Amniotic epithelial cell (primary cell): ENCODE measurements around the gene MAPK12.

Experiments
- DNase-seq: peaks from one replicate; pipeline ENCODE4 v3.0.0-alpha.2; 2010; ENCODE audit warnings: low read depth

Gene MAPK12

DNA sequence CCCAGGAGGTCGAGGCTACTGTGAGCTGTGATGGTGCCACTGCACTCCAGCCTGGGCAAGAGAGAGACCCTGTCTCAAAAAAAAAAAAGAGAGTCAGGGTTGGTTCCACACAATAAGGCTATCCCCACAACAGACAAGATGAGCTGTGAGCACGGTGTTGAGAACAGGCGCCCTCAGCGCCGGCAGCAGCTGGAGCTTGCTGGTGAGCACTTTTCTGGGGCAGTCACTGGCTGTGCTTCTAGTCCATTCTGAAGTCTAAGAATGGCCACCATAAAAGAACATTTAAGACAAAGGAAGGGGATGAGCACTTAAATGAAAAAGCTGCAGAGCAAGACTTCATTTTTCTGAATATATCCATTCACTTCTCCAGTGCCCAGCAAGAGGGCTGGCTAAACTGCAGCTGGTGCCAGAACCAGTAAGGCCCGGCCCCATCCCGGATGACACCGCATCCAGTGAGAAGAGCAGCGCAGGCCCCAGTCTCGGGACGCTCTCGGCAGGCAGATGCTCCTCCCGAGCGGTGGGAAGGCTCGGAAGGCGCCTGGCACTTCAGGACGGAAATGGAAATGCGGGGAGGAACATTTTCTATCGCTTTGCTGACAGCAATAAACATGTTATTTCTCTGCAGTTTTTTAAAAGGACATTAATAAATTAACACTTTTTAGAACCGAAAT lies 28.9 kb downstream of the MAPK12 start:
- no peak for DNase-seq

DNA sequence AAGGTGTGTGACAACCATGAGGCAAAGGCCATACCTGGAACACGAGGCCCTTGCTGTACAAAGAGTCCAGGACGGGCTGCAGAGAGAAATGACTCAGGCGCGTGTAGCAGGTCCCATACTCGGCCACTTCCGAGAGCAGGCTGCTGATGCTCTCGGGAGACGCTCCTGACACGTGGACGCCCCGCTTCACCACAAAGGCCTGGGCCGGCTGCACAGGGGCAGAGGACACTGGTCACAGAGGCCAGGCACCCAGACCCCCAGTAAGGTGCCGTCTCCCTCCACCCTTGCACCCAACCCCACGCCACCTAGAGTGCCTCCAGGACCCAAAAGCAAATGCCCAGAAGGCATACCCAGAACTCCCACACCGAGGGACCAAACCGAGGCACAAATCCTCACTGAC lies 32.1 kb downstream of the MAPK12 start:
- no peak for DNase-seq

DNA sequence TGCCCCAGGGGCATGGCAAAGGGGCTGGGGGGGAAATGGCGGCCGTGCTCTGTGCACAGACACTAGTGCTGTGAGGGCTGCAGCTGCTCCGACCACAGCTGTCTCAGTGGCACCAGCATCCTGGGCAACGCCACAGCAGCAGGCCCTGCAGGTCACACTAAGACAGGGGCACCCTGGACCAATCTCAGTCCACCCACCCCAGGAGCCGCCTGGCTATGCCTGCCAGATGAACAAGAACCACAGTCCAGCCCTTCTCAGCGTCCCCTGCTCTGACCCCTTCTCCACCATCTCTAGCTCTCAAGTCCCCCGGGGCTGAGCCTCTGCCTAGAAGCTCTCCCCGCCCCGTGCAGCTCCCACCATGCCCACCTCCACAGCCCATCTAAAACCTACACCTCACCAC lies 33.1 kb downstream of the MAPK12 start:
- no peak for DNase-seq

DNA sequence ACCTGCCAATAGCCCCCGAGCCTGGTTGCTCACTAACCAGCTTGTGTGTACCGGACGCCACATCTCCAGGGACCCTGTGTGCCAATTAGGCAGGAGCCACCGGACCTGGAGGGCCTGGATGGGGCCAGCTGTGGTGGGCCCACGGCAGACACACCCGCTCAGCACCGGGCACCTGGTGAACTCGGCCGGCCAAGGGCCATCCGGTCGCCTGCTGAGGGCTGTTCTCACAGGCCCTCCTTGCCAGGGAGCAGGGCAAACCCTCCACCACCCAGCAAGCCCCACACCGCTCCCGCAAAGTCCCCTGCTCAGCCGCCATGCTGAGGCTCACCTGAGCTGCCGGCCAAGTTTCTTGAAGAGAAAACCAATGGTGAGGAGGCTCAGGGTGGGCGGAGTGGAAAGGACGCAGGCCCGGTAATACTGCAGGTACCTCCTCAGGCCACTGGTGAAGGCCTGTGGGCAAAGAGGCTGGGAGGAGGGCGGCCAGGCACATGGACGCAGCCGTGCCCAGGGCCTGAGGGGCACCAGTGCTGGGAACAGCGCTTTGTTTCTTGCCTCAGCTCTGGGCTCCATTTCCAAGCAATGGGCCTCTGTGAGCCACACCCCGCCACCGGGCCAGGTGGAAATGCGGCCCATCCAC lies 33.8 kb downstream of the MAPK12 start:
- DNase-seq = no peak

- no peak for DNase-seq
These were observed 34.7 kb downstream of the MAPK12 start for GRCh38 chr22:50226875-50227165.

DNA sequence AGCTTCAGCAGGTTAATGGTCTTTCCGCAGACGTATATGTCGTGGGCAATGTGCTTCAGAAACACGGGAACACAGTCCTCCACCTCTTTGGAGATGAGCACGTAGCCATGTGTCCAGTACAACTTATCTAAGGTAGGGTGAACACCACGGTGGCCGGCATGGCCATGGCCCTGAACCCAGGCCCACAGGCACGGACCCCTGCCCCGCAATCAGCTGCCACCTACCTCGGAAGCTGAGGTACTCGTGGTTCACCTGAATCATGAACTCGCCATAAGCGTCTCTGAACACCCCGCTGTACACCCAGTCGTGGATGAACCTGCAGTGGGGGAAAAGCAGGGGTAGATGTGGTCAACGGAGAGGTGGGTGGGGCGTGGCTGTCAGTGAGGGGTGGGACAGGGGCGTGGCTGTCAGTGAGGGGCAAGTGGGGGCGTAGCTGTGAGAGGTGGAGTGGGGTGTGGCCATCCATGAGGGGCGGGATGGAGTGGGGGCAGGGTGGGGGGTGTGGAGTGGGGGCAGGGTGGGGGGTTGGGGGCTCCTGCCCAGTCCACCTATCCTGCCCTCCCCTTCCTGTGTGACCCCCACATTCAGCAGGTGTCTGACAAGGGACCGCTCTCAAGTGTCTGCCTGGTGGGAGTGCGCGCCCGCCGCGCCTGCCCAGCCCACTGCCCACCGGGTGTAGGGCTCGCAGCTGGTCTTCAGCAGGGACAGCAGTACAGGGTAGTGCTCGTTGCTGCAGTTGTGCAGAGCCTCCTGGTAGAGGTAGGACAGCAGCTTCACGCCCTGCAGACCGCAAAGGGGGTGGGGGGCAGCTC lies 35.2 kb downstream of the MAPK12 start:
- DNase-seq = no peak

GRCh38 chr22:50225200-50225969 lies 36.1 kb downstream of the MAPK12 start:
- no peak for DNase-seq

DNA sequence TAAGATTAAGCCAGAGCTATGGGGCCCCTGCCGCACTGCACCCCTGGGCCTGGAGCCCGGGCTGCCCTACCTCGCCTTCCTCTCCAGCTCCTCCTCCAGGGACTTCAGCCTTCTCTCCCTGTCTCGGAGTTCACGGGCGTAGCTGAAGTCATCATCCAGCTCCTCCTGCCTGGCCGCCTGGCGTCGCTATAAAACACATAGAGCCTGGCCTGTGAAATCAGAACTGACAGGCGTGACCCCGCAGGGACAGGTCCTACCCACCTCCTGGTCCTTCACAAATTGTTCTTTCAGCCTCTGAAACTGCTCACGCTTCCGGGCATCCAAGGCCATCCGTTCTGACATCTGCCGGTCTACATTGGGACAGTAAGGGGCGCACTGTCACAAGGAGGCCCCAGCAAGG lies 37.4 kb downstream of the MAPK12 start:
- DNase-seq = no peak

- DNase-seq = no peak
These were observed 39.0 kb downstream of the MAPK12 start for GRCh38 chr22:50222508-50222907.

DNA sequence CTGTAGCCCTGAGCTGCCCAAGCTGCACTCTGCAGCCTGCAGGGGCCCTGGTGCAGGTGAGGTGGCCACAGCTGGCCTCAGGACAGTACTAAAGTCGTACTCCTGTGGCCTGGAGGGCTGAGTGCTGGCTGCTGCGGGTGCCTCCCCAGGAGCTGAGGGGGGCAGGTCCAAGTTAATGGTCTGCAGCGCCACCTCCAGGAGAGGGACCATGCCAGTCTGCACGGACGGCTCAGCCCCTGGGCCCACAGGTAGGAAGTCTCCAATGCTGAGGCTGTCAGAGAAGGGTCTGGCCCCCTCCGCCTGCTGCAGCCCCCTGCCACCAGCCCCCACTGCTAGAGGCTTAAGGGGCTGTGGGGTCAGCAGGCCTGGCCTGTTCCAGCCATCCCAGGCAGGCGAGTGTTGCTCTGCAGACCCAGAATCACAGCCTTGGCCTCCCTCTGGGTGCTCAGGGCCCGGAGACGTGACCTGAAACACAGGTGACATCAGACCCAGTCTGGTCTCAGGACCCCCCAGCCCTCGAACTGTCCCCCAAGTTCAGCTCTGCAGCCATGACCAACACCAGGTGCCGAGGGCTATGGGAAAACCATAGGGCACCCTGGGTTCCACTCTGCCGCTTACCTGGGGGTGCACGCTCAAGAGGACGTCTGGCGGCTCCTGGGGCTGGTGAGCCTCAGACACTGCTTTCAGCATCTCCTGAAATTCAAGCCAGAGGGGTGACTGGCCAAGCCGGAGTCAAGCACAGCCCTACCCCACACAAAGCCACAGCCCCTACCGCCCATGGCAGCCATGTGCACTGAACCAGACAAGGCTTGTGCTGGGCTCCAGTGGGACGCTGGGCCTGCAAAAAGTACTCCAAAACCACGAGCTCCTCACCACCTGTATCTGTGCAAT lies 39.8 kb downstream of the MAPK12 start:
- no peak for DNase-seq

GRCh38 chr22:50220603-50221409 lies 40.7 kb downstream of the MAPK12 start:
- no peak for DNase-seq

DNA sequence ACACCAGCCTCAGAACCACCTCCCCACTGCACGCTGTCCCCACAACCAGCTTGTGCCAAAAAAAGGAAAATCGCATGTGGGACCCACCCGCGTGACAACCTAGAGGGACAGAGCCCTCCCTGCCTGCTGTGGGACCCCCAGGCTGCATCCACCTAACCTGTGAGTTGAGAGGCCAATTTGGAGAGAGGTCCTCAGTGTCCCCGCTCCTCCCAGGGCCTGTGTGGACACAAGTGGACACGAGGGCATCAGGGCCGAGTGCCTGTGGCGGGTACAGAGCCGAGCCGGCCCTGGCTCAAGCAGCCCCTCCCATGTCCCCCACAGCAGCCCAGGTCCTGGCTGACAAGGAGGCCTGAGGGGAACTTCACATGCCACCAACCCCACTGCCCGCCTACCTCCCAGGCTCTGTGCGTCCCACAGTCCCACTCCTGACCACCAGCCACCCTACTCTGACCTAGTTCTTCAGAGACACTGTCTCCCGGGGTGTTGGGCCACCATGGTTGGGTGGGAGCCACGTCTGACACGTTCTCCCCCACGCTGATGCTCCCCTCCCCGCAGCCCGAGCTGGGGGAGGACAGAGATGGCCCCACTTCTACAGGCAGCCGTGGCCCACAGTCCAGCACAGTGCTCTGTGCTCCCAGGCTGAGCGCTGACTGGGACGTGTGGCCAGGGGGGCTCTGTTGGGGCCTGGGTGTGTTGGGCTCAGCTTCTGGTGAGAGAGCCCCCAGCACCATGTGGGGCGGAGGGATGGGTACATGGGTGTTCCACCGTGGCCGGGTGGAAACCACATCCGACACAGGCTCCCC lies 41.5 kb downstream of the MAPK12 start:
- no peak for DNase-seq

DNA sequence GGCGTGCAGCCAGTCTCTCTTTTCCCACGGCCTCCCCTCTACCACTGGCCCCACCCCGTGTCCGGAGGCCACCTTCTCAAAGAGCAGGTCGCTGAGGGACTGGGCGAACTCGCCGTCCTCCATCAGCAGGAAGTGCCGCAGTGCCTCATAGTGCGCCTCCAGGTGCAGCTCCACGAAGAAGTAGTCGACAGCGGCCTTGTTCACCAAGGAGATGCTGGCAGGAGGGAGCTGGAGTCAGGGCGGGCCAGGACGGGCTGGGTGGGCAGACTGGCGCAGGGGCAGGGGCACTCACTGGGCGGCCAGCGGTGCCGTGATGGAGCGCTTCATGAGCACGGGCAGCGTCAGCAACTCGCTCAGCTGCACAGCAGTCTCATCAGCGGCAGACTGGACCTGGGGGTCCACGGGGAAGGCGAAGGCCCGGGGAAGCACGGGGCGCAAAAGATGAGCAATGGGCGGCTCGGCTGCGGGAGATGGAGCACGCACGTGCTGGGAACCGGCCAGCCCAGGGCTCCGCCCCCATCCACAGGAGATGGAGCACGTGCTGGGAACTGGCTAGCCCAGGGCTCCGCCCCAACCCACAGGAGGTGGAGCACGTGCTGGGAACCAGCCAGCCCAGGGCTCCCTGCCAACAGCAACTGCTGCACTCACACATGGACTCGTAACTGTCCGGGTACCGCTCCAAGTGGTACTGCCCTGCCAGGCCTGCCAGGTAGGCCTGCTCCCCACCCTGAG lies 42.3 kb downstream of the MAPK12 start:
- peak; percentile 87 for DNase-seq

DNA sequence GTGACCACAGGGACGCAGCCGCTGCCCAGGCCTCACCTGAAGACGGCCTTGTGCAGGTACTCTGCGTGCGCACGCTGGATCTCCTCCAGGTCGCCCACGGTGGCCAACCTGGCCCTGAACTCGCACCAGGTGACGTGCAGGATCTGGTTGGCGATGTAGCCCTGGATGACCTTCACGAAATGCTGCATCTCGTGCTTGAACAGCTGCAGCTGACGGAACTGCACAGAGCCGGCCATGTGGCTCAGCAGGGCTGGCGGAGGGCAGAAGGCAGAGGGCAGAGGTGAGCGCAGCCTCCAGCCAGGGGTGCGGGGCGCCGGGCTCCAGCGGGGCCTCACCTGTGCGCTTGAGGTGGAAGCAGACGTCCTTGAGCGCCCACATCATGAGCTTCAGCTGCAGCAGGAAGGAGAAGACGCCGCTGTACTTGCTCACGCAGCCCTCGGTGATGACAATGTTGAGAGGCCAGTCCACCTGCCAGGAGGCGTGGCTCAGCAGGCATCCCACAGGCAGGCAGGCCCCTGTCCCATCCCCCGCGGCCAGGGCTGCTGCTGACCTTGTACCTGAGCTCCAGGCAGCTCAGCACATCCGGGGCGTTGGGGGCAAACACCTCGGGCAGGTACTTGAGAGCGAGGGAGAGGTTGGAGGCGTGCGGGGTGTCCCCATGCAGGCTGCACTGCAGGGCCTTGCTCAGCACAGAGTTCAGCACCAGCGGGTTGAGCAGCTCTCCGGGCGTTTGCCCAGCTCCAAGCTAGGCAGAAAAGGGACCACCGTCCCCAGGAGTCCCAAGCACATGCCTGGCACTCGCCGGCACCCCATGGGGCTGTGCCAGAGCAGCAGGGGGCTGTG lies 43.1 kb downstream of the MAPK12 start:
- no peak for DNase-seq

DNA sequence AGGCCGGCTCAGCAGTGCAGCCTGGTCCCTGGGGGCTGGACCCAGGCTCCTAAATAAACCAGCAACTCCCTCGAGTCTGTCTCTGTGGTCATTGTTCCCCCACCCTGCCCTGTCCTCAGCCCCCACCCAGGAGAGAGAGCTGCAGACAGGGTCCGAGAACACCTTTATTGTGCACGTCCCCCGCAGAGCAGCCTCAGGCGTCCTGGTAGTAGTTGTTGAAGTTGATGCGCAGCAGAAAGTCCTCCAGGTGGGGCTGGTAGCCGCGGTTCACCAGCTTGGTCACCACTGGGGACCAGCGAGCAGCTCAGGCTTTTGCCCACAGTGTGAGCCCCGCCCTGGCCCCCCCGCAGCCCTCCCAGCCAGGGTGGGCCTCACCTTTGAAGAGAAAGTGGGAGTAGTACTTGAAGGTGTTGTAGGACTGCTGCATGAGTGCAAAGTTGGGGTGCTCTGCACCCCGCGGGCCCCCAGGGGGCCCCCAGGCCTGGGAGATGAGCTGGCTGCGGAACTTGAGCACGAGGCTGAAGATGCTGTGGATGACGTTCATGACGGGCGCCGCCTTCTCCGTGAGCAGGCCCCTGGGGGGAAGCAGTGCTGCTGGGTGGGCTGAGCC lies 43.8 kb downstream of the MAPK12 start:
- DNase-seq = no peak

GRCh38 chr22:50216684-50217520 lies 44.6 kb downstream of the MAPK12 start:
- no peak for DNase-seq
